Heart left ventricle (tissue), 16 donors: Measurements from ENCODE around the gene DGKZ. TPM values are rescaled to one million over a fixed set of nuclear protein-coding genes. Genes with fewer than 3 reads are reported as not detected.

Source experiments
- ATAC-seq, 4 donors: fragments of 200-7000 bp; cut with Tn5 transposase; one replicate each; pipeline ENCODE4 v1.9.1; 2020 to 2022; ENCODE audit warnings: moderate library complexity in 4 of 4, mild to moderate bottlenecking in 3 of 4, moderate number of reproducible peaks in 1 of 4
- DNase-seq, 5 donors: peaks; one replicate each; pipeline ENCODE4 v3.0.0-alpha.2; 2020
- H3K27ac ChIP-seq, 12 donors: fragments of 200-600 bp; sonication (generic) in 4 of 12; one replicate each; pipeline versions ENCODE4 v1.5.0 to v1.8.0; 2016 to 2022; ENCODE audit warnings: mild to moderate bottlenecking in 2 of 12
- H3K27me3 ChIP-seq, 9 donors: fragments of 200-600 bp; sonication (generic) in 2 of 9; one replicate each; pipeline versions ENCODE4 v1.5.1 to v1.8.0; 2016 to 2022; ENCODE audit warnings: mild to moderate bottlenecking in 3 of 9
- H3K36me3 ChIP-seq, 9 donors: fragments of 200-600 bp; sonication (generic) in 2 of 9; one replicate each; pipeline versions ENCODE4 v1.5.0 to v1.8.0; 2018 to 2022; ENCODE audit warnings: mild to moderate bottlenecking in 2 of 9
- H3K4me1 ChIP-seq, 12 donors: fragments of 200-600 bp; sonication (generic) in 4 of 12; one replicate each; pipeline versions ENCODE4 v1.5.0 to v1.8.0; 2016 to 2022; ENCODE audit warnings: mild to moderate bottlenecking in 3 of 12
- H3K4me3 ChIP-seq, 12 donors: fragments of 200-600 bp; sonication (generic) in 4 of 12; one replicate each; pipeline versions ENCODE4 v1.5.0 to v1.8.0; 2017 to 2022; ENCODE audit warnings: mild to moderate bottlenecking in 9 of 12, moderate library complexity in 4 of 12
- H3K9me3 ChIP-seq, 12 donors: fragments of 200-600 bp; sonication (generic) in 4 of 12; one replicate each; pipeline versions ENCODE4 v1.5.0 to v1.8.0; 2016 to 2022; ENCODE audit warnings: mild to moderate bottlenecking in 1 of 12
- CTCF ChIP-seq, 12 donors: fragments of 200-600 bp; sonication (generic) in 4 of 12; IDR thresholded peaks; one replicate each; pipeline versions ENCODE4 v1.5.0 to v1.8.0; 2018 to 2022; ENCODE audit warnings: antibody characterized with exemption in 12 of 12, mild to moderate bottlenecking in 5 of 12
- POLR2A ChIP-seq, 2 donors: fragments of 450-650 bp; IDR thresholded peaks; one replicate each; pipeline ENCODE4 v1.6.1; 2017; ENCODE audit warnings: antibody characterized with exemption in 2 of 2, mild to moderate bottlenecking in 2 of 2, moderate library complexity in 2 of 2
- WGBS, 4 donors: extraction: QIAGEN DNeasy Blood & Tissue Kit in 2 of 4; methylation state at CpG; one replicate each; pipeline versions ENCODE4 v1.1.5 to v1.1.7; 2013 to 2018; 5-methylcytosine and 5-hydroxymethylcytosine counted together
- intact Hi-C, 10 donors: fragments of 100-400 bp; cut with DNase I; formaldehyde crosslinking; loops; one replicate each; pipeline versions ENCODE4 v1.11.1 to v1.14.2; 2022
- polyA plus RNA-seq, 2 donors: library from polyadenylated mRNA; stranded (reverse); fragments of 200-250 nt; gene quantifications; one replicate each; pipeline ENCODE4 v1.2.3, GENCODE V29; 2013
- total RNA-seq, 9 donors: library from RNA; depleted of rRNA in 2 of 9; stranded (reverse); fragments of >200 nt in 2 of 9; fragmentation: NEBNext Ultra II Directional in 3 of 9; extraction: Animal tissue kit (Norgen Biotek cat#: 25700) in 3 of 9; gene quantifications; one replicate each; pipeline versions ENCODE4 v1.1.0 to v1.2.4, GENCODE V29; 2016 to 2023
- donor health status: ischemic (EF 13 %, LVEDD 7.1; RV severe dilation, severe dysfunction).
- donor health status: healthy with polysubstance abuse.
- donor health status: DM: no; HTN: yes; CAD: no.
- donor health status: DM: no; HTN: no; CAD: no.
- donor health status: ischemic (EF 25% LVEDD 6.9; RV normal size, moderate dysfunction).
- donor health status: ischemic (EF 25% LVEDD 5.7; RV mildly dilated, moderate dysfunction).
- donor health status: healthy.
- donor health status: DM: yes; HTN: yes; CAD: no.
- donor health status: ischemic (EF 35%, LVEDD 5.7; RV mildly dilated, moderate dysfunction).
- donor health status: nonischemic (EF 11% LVEDD 7.7; RV severe dilation, severe dysfunction).
- donor health status: DM: yes; HTN: yes; CAD: no.
- donor health status: PGD.
- donor health status: ischemic (EF 29% LVEDD 5.4; RV normal size, mild dysfunction).
- donor health status: nonischemic (EF 23%, LVEDD 6.1; RV moderate dilation, normal function).

DGKZ gene
- total and polyA plus RNA-seq, 11 donors, result 41.7 to 114 (median 59.5) TPM

- H3K36me3 ChIP-seq, result peaks cover 0 to 8% (median 2%) of the 10 kb centered on the region in 9 donors
- 90 to 97% (median 93%) methylated on average over 10 of the region's 10 CpGs for WGBS, 4 donors
- TF ChIP-seq POLR2A (IDR thresholded peaks at IDR 0.05) (no peak), CTCF (IDR thresholded peaks at IDR 0.05) (no peak)
Observed at GRCh38 chr11:46326813-46327416, 20.3 kb upstream of the DGKZ start.

GRCh38 chr11:46327829-46328228, 19.4 kb upstream of the DGKZ start:
- Histone ChIP-seq H3K27ac (no peak overlapping the region), H3K27me3 (peaks cover 0 to 12% (median 7%) of the 10 kb centered on the region in 9 donors), H3K4me3 (no peak overlapping the region), H3K4me1 (peaks cover 0 to 24% (median 14%) of the 10 kb centered on the region in 12 donors), H3K36me3 (no peaks in the 10 kb centered on the region), H3K9me3 (no peaks in the 10 kb centered on the region)
- ATAC-seq (no peak), DNase-seq (no peak)
- intact Hi-C loops, result no loop called here
- 71 to 77% (median 74%) methylated on average over 8 of the region's 8 CpGs for WGBS, 4 donors
- TF ChIP-seq POLR2A (IDR thresholded peaks at IDR 0.05) (no peak), CTCF (IDR thresholded peaks at IDR 0.05) (no peak)

More at GRCh38 chr11:46326813-46327416, 20.3 kb upstream of the DGKZ start:
- no peaks in the 10 kb centered on the region for H3K9me3 ChIP-seq
- no peak for ATAC-seq
- peaks cover 0 to 16% (median 9%) of the 10 kb centered on the region in 12 donors for H3K4me1 ChIP-seq
- H3K27ac ChIP-seq, result no peak overlapping the region
- H3K4me3 ChIP-seq, result no peak overlapping the region
- DNase-seq, result no peak
- peaks cover 0 to 3% (median 0%) of the 10 kb centered on the region in 9 donors for H3K27me3 ChIP-seq
- intact Hi-C loops, result no loop called here

DNA sequence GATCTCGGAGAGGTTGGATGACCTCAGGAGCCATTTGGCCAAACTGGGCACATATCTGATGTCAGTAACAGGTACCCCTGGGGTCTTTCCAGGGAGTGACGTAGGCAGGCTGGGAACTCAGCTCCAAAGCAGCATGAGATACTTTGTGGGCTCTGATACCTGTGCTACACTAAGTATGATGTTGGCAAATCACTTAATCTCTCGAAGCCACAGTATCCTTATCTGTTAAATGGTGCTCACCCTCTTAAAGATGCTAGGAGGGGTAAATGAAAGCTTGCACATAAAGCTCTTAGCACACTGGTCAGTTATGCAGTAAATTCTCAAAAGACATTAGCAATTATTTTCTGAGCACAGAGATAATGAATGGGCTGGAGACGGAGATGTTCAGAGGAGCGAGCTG, 17.1 kb upstream of the DGKZ start:
- DNase-seq (no peak), ATAC-seq (no peak)
- Histone ChIP-seq H3K27me3 (peaks cover 0 to 29% (median 18%) of the 10 kb centered on the region in 9 donors), H3K27ac (no peak overlapping the region), H3K4me3 (no peak overlapping the region), H3K9me3 (no peaks in the 10 kb centered on the region), H3K4me1 (peaks cover 0 to 33% (median 16%) of the 10 kb centered on the region in 12 donors), H3K36me3 (no peaks in the 10 kb centered on the region)
- TF ChIP-seq CTCF (IDR thresholded peaks at IDR 0.05), result no peak
- TF ChIP-seq POLR2A (IDR thresholded peaks at IDR 0.05), result no peak
- intact Hi-C loops, result no loop called here
- WGBS, 4 donors, result 54 to 61% (median 56%) methylated on average over 5 of the region's 5 CpGs

DNA sequence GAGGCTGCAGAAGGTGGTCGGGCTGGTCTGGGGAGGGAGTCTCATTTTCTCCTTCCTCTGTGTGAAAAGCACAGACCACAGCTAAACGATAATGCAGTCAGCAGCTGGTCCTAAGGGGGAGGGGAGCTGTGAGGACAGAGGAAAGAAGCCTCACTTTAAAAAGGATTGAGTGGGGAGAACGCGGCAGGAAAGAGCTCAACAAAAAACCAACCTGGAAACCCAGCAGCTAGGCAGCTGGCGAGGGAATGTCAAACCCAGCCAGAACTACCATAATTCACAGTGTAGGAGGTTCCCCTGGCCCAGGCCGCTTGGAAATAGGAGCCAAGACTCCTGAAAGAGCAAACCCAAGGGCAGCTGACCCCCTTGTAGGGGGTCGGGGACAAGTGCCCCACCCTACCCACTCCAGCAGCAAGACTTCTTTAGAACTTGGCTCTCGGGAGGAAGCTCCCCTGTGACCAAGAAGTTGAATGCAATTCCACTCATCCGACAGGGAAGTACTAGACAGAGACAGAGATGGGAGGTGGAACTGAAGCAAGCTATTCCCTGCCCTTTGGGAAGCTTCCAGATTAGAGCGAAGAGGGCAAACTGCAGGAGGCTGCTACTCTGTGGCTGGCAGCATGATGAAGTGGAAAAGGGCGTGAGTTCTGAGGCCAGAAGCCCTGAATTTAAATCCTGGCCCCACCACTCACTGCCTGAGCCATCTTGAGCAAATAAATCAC, 16.5 kb upstream of the DGKZ start:
- Histone ChIP-seq H3K36me3 (no peaks in the 10 kb centered on the region), H3K4me1 (peaks cover 0 to 35% (median 16%) of the 10 kb centered on the region in 12 donors), H3K27me3 (peaks cover 0 to 29% (median 18%) of the 10 kb centered on the region in 9 donors), H3K4me3 (no peak overlapping the region), H3K9me3 (no peaks in the 10 kb centered on the region), H3K27ac (no peak overlapping the region)
- intact Hi-C loops, result no loop called here
- DNase-seq (no peak), ATAC-seq (peak in 2 of 4 donors; percentile 14 to 25)
- WGBS, 4 donors, result 16 to 23% (median 19%) methylated on average over 10 to 11 of the region's 11 CpGs
- TF ChIP-seq POLR2A (IDR thresholded peaks at IDR 0.05) (no peak), CTCF (IDR thresholded peaks at IDR 0.05) (no peak)
